Activated T-cell treated with anti-CD3 and anti-CD28 coated beads, Interleukin-2, amount 50 U/mL, for 24 hours (primary cell): ENCODE data around the gene AJUBA.

Experiments
- DNase-seq: peaks from one replicate; pipeline ENCODE4 v3.0.0-alpha.2; 2020
- H3K27ac Mint-ChIP-seq: 2 replicates; pipeline ENCODE4 v1.8.0; 2020; ENCODE audit warnings: mild to moderate bottlenecking, mixed read lengths
- H3K27me3 Mint-ChIP-seq: 2 replicates; pipeline ENCODE4 v1.8.0; 2020; ENCODE audit warnings: mixed read lengths
- H3K36me3 Mint-ChIP-seq: 2 replicates; pipeline ENCODE4 v1.8.0; 2020; ENCODE audit warnings: low read depth, mixed read lengths
- H3K4me1 Mint-ChIP-seq: 2 replicates; pipeline ENCODE4 v1.8.0; 2020; ENCODE audit warnings: low read depth, mixed read lengths
- H3K4me3 Mint-ChIP-seq: 2 replicates; pipeline ENCODE4 v1.8.0; 2020; ENCODE audit warnings: mild to moderate bottlenecking, moderate library complexity, mixed read lengths
- H3K9me3 Mint-ChIP-seq: 2 replicates; pipeline ENCODE4 v1.8.0; 2020; ENCODE audit warnings: mixed read lengths

The AJUBA gene

DNA sequence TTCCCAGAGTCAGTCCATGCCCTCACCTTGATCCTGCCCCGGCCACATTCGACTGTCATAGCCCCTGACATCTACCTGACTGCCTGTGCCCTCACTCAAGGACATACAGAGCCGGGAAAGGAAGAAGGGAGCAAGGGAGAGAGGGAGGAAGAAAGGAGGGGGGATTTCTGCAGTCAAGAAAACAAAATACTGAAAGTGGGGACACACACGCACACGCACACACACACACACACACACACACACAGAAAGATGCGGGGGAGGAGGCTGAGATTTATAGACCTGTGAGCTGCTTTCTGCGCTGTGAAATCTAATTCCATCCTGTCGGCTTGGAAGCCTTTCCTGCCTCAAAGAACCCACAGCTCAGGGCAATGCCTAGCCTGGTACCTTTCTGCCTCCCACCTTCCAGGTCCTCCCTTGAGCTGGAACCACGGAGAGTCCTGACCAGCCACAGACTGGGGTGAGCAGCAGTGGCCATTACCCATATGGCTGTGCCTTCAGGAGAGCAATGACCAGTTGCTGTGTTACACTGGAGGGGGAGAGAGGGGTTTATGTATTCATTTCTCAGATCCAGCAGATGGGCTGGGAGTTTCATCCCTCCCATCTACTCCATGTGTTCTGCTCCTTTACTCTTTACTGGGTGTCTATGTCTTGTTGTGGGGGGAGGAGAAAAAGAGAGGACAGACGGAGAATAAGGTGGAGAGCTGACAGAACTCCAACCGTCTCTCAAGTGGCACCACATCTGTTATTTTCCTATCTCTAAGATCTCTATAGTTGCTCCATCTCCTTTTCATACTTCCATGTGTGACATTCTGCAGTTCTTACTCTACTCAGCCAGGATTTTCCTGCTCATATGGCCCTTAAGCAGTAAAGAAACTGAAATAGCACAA lies 14.7 kb upstream of the AJUBA start:
- no peak overlapping the region for H3K27ac Mint-ChIP-seq
- peaks cover 7% of the 10 kb centered on the region for H3K4me1 Mint-ChIP-seq
- H3K36me3 Mint-ChIP-seq = peaks cover 3% of the 10 kb centered on the region
- peak; percentile 8 for DNase-seq
- H3K9me3 Mint-ChIP-seq = no peaks in the 10 kb centered on the region
- H3K4me3 Mint-ChIP-seq = no peak overlapping the region
- H3K27me3 Mint-ChIP-seq = no peaks in the 10 kb centered on the region

DNA sequence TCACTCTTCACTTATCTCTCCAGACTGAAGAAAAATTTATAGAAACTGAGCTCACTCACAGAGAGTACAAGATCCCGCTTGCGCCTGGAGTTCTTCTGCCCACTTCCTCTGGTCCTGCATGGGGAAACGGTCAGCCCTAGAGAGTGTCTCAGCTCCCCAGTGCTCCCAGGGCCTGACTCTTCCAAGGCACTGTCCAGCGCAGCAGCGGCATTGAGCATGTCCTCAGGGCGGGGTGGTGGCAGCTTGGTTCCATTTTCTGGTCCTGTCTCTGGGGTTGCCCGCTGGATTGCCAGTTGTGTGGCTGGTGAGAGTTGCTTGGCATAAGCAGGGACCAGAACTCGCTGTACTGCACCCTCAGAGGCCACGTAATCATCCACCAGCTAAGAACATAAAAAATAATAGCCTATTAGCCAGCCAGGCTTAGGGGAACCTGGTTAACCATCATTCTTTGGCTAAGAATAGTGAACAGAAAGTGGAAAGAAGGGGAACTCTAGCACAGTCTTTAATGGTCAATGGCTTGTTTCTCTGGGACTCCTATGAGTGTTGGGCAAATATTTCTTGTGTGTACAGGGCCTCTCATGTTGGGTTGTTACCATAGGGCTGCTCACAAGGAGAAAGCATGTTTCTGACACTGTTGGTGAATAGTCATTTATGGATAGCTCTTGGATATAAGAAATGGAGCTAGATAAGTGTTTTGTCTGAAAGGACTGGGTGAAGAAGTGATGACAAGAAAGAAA lies 13.7 kb upstream of the AJUBA start:
- H3K27ac Mint-ChIP-seq = no peak overlapping the region
- H3K4me1 Mint-ChIP-seq = peaks cover 5% of the 10 kb centered on the region

DNA sequence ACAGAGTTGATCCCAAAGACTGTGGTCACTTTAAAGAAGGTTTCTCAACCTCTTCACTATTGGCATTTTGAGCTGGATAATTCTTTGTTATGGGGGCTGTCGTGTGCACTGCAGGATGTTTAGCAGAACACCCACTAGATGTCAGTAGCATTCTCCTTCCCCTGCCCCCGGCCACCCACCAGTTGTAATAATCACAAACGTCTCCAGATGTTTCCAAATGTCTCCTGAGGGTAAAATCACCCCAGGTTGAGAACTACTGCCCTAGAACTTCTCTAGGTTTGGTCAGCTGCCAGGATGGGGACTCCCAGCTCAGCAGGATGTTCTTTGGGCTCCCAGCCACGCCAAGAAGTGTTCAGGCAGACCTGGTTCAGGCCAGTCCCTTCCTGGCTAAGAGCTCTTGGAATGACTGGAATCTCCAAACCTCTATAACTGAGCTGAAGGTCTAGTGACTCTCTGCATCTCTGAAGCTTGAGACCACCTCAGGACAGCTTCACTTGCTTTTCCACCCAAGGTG lies 12.5 kb upstream of the AJUBA start:
- Mint-ChIP-seq H3K4me3 (no peak overlapping the region), H3K9me3 (no peaks in the 10 kb centered on the region), H3K4me1 (peaks cover 2% of the 10 kb centered on the region), H3K36me3 (peaks cover 6% of the 10 kb centered on the region), H3K27me3 (no peaks in the 10 kb centered on the region), H3K27ac (no peak overlapping the region)
- peak; percentile 43 for DNase-seq

More for the DNA sequence above, 13.7 kb upstream of the AJUBA start:
- Mint-ChIP-seq H3K27me3 (no peaks in the 10 kb centered on the region), H3K4me3 (no peak overlapping the region), H3K36me3 (peaks cover 6% of the 10 kb centered on the region), H3K9me3 (no peaks in the 10 kb centered on the region)
- DNase-seq = peak; percentile 15

DNA sequence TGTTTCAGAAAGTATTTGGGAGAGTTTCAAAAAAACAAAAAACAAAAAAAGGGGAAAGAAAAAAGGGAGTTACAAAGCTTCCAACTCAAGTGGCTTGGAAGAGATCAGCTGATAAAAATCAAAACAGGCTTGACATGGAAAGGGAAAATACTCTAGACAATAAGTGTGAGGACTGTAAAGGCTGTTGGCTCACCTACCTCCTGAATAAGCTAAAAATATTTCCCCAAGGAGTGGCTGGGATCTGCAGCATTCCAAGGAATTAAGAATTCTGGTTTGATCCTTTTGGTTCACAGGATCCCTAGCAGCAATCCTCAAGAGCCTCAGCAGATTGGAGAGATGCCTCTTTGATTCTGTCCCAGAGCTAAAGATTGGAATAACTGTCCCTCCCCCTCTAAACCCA lies 11.2 kb upstream of the AJUBA start:
- Mint-ChIP-seq H3K36me3 (peaks cover 15% of the 10 kb centered on the region), H3K27me3 (no peaks in the 10 kb centered on the region), H3K4me3 (no peak overlapping the region), H3K4me1 (peaks cover 2% of the 10 kb centered on the region), H3K27ac (no peak overlapping the region), H3K9me3 (no peaks in the 10 kb centered on the region)
- DNase-seq = no peak

DNA sequence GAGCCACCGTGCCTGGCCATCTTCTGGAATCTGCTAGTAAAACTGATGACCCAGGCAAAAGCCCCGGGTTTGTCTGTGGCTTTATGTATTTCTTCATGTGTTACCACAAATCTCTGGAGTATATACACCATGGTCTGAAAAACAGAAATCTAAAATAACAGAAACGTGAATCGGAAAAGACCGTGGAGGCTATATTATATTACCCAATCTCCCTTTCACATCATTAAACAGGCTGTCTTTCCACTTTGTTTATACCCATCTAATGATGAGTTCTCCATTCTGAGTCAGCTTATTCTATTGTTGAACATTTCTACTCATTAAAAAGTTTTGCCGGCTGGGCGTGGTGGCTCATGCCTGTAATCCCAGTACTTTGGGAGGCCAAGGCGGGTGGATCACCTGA lies 9.5 kb upstream of the AJUBA start:
- Mint-ChIP-seq H3K9me3 (no peaks in the 10 kb centered on the region), H3K27me3 (no peaks in the 10 kb centered on the region), H3K4me3 (no peak overlapping the region), H3K4me1 (peaks cover 2% of the 10 kb centered on the region), H3K36me3 (peaks cover 22% of the 10 kb centered on the region), H3K27ac (no peak overlapping the region)
- DNase-seq = peak; percentile 5

DNA sequence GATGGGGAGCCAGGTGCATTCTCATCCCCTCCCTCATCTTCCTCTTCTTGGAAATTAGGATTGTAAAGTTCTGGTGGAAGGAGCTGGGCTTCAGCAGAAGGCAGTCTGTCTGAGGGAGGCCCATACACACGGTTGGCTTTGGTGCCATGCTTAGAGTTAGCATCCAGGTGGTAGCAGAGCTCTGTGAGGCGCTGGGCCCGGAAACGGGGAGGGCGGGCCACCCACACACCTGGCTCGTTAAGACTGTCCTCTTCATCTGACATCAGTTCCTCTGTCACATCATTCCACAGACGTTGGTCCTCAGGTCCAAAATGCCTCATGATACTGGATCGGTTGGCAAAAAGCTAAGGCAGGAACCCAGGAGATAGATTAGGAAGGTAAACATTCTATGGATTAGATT lies 4.9 kb upstream of the AJUBA start:
- H3K27ac Mint-ChIP-seq = no peak overlapping the region
- DNase-seq = no peak

DNA sequence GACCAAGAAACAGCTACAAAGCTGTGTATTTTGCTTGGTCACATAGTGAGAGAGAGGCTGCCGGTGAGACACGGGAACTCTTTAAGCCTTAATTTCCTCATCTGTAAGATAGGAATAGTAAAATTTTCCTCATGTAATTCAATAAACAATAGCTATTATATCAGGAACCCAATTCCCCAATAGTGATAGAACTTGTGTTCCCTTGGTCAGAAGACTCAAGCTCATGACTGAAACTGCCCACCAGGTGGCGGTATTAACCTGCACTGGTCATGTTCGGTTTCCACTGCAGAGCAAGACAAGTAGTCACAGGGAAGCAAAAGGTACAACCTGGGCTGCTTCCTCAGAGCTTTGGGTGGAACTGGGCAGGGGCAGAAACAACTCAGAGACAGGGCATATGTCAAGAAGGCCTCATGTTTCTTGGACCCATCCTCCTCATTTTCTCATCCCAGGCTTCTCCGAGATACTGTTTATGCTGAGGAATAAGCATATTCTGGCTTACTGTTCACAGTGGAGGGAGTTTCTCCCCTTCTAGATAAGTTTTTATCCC lies 4.2 kb upstream of the AJUBA start:
- peaks cover 18% of the 10 kb centered on the region for H3K36me3 Mint-ChIP-seq
- peak; percentile 89 for DNase-seq
- no peaks in the 10 kb centered on the region for H3K9me3 Mint-ChIP-seq
- no peak overlapping the region for H3K27ac Mint-ChIP-seq
- H3K4me3 Mint-ChIP-seq = no peak overlapping the region
- no peaks in the 10 kb centered on the region for H3K4me1 Mint-ChIP-seq
- no peaks in the 10 kb centered on the region for H3K27me3 Mint-ChIP-seq

More for the DNA sequence above, 4.9 kb upstream of the AJUBA start:
- Mint-ChIP-seq H3K27me3 (no peaks in the 10 kb centered on the region), H3K4me1 (no peaks in the 10 kb centered on the region), H3K36me3 (peaks cover 21% of the 10 kb centered on the region), H3K9me3 (no peaks in the 10 kb centered on the region), H3K4me3 (no peak overlapping the region)

DNA sequence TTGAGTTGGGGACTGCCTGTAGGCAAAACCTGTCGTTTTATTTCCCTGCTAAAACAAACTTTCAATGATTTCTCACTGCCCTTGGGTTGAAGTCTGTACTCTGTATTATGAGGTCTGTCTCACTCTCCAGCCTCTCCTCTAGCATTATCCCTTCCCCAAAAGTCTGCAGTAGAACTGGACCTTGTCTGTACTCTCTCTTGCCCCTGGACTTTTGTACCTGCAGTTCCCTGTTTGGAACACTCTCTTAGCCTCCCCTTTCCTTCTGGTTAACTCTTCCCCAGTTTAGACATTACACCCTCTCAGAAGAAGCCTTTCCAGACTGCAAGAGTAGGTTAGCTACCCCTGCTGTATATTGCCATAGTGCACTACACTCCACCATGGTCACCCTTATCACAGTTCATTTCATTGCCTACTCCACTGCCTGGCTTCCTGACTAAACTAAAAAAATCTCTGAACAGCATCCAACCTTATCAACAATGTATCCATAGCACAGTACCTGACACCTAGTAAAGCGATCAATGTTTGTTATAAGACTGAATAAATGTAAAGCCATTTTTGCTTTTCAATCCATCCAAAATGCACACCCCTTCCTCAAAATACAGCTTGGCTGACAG lies 3.6 kb upstream of the AJUBA start:
- H3K4me3 Mint-ChIP-seq = no peak overlapping the region
- H3K9me3 Mint-ChIP-seq = no peaks in the 10 kb centered on the region
- H3K4me1 Mint-ChIP-seq = no peaks in the 10 kb centered on the region
- H3K27me3 Mint-ChIP-seq = no peaks in the 10 kb centered on the region
- H3K36me3 Mint-ChIP-seq = peaks cover 18% of the 10 kb centered on the region
- no peak overlapping the region for H3K27ac Mint-ChIP-seq
- DNase-seq = no peak

DNA sequence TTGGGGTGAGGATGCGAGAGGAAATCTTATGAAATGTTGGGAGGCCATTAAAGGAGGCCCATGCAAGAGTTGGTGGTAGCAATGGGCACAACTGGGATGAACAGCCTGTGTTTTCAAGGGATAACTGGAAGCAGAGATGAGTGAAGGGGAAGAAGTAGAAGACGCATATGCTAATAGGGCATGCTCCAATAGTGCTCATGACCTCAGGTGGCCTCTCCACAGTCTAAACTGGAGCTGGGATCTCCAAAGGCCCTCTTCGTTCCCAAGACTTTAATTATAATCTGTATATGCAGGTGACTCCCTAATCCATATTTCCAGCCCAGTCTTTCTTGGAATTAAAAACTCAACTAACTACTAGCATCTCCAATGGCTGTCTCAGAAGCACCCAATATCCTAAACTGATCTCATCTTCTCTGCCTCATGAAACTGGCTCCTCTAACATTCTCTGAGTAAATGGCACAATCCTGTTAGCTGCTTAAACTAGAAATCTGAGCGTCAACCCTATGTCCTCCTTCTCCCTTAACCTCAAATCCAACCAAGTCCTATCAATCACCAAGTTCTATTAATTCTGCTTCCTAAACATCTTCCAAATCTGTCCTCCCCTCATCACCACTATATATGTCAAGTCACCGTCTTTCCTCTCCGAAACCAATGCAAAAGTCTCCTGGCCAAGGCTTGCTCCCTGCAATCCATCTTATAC lies 2.8 kb upstream of the AJUBA start:
- Mint-ChIP-seq H3K27ac (no peak overlapping the region), H3K4me3 (no peak overlapping the region), H3K9me3 (no peaks in the 10 kb centered on the region), H3K36me3 (peaks cover 18% of the 10 kb centered on the region), H3K27me3 (peaks cover under 1% of the 10 kb centered on the region), H3K4me1 (peaks cover 3% of the 10 kb centered on the region)
- no peak for DNase-seq

DNA sequence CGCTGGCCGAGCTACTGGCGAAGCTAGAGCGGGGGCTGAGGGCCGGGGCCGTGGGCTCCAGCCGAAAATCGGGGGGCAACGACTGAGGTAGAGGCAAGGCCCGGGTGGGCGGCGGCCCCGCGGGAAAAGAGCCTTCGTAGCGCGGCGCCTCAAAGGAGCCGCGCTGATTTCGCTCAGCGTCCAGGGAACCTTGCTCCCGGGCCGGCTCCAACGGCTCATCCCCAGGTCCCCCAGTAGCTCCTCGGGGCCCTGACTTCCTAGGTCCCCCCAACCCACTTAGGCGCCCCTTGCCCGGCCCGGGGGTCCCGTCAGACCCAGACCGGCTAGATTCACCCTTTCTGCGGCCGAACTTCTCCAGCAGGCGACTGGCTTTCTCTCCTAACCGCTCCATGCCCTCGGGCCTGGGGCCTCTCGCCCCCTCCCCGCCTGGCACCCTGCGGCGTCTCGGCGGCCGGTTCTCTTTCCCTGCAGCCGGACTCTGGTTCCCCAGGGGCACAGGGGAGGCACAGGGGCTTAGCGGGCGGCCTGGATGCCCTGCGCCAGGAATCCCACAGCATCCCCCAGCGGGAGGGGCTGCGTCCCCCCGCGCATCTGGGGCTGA lies 375 bp downstream of the AJUBA start:
- H3K27ac Mint-ChIP-seq = no peak overlapping the region
- H3K4me3 Mint-ChIP-seq = no peak overlapping the region
- no peaks in the 10 kb centered on the region for H3K9me3 Mint-ChIP-seq
- peaks cover 2% of the 10 kb centered on the region for H3K36me3 Mint-ChIP-seq
- peaks cover 3% of the 10 kb centered on the region for H3K27me3 Mint-ChIP-seq
- peaks cover 7% of the 10 kb centered on the region for H3K4me1 Mint-ChIP-seq
- no peak for DNase-seq

DNA sequence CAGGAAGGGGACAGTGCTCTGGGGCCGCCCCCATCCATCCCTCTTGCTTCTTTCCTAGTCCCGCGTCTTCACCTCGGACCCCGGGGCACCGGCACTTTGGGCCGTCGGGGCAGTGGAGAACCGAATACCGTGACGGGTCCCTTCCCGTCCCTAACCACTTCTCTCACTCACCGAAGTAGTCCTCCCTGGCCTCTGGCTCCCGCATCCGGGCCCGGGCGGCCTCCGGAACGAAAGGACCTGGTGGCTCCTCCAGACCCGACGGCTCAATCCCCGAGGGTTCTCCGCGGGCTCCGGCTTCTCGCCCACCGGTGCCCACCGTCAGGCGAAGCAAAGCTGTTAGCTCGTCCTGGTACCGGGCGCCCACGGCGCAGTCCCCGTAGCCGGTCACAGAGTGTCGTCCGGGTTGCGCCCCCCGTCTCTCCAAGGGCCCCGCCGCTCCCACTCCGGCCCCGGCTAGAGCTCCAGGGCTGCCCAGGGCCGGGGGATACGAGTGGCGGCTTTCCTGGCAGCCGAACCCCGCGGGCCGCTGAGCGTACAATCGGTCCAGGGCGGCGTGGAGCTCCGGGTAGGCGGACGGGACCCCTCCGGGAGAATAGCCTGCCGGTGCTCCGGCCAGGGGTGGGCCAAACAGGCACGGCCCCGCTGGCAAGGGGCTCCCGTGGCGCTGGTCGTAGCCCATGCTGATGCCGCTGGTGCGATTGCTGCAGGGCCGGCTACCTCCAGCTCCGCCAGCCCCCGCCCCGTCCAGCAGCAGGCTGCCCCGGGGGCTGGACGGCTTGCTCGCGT lies 1.1 kb downstream of the AJUBA start:
- peak; percentile 60 for DNase-seq
- peak overlapping the region; percentile 35 for H3K4me3 Mint-ChIP-seq
- H3K9me3 Mint-ChIP-seq = no peaks in the 10 kb centered on the region
- H3K27ac Mint-ChIP-seq = no peak overlapping the region
- H3K4me1 Mint-ChIP-seq = peaks cover 7% of the 10 kb centered on the region
- H3K27me3 Mint-ChIP-seq = peaks cover 3% of the 10 kb centered on the region
- H3K36me3 Mint-ChIP-seq = no peaks in the 10 kb centered on the region

DNA sequence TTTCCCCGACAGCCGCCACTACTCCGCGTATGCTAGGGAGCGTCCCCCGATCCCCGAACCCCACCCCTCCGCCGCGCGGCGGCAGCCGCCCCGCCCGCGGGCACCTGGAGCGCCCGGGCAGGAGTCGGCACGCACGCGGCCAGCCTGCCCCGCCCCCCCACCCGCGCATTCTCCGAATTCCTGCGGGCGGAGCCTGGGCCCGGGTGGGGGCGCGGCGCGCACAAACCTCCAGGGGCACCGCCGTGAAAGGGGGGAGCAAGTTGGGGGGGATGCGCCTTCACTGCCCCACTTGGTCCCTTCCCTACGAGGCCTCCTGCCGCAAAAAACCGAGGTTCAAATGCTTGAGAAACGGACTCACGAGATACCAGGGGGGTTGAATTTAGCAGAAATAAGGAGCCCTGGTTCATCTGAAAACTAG lies 1.7 kb downstream of the AJUBA start:
- Mint-ChIP-seq H3K27ac (no peak overlapping the region), H3K9me3 (no peaks in the 10 kb centered on the region), H3K27me3 (peaks cover 3% of the 10 kb centered on the region), H3K4me3 (peak overlapping the region; percentile 52), H3K36me3 (no peaks in the 10 kb centered on the region), H3K4me1 (peaks cover 7% of the 10 kb centered on the region)
- peak; percentile 69 for DNase-seq

DNA sequence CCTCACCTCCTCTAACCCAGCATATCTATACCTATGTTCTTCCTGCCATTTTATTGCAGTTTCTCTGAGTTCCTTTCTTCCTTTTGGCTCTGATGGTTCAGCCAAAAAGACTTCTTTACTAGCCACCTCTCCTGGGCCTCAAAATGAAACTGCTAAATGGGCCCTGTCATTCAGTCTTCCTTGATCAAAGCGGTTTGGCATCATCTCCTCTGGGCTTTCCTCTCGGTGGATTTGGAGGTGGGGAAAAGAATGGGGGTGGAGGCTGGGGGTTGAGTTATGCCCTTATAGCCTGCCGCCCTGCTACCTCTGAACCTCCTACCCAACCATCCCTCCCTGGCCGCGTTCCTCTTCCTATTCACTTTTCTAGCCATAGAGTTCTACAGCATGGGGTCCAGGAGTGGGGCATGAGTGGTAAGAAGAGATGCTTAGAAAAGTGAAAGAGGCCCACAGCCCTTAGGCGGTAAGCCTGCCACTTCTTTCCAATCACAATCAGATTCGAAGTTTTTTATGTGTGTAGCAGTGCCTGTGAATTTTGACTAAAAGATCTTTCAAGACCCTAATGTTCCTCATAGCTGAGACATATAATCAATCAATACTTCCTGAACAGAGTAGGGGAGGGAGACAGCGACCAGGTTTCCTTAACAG lies 2.5 kb downstream of the AJUBA start:
- no peak for DNase-seq
- Mint-ChIP-seq H3K4me3 (no peak overlapping the region), H3K4me1 (peaks cover 7% of the 10 kb centered on the region), H3K36me3 (no peaks in the 10 kb centered on the region), H3K9me3 (no peaks in the 10 kb centered on the region), H3K27me3 (peaks cover 3% of the 10 kb centered on the region), H3K27ac (no peak overlapping the region)
